Aorta (tissue), 5 donors: ENCODE data around the gene MACROH2A2. TPM values are rescaled to one million over a fixed set of nuclear protein-coding genes. Genes with fewer than 3 reads are reported as not detected.

ENCODE experiments used
- ATAC-seq: fragments of 200-7000 bp; cut with Tn5 transposase; one replicate; pipeline ENCODE4 v1.9.1; 2022; ENCODE audit warnings: moderate library complexity; ENCODE audit not compliant: low FRiP score
- DNase-seq, 2 donors: peaks; one replicate each; pipeline ENCODE4 v3.0.0-alpha.2; 2020
- H3K27ac ChIP-seq, 2 donors: one replicate each; pipeline ENCODE4 v1.5.1; 2013; ENCODE audit warnings: low read length in 2 of 2, mild to moderate bottlenecking in 2 of 2, moderate library complexity in 2 of 2, control low read depth in 1 of 2, inconsistent platforms in 1 of 2, low read depth in 1 of 2
- H3K27me3 ChIP-seq, 2 donors: one replicate each; pipeline ENCODE4 v1.6.1; 2013; ENCODE audit warnings: control low read depth in 1 of 2, low read length in 1 of 2, mild to moderate bottlenecking in 1 of 2, moderate library complexity in 1 of 2; ENCODE audit not compliant: insufficient read depth in 2 of 2, control insufficient read depth in 1 of 2
- H3K36me3 ChIP-seq, 2 donors: one replicate each; pipeline ENCODE4 v1.6.1; 2013; ENCODE audit warnings: control low read depth in 1 of 2, low read length in 1 of 2, mild to moderate bottlenecking in 1 of 2; ENCODE audit not compliant: insufficient read depth in 2 of 2, control insufficient read depth in 1 of 2
- H3K4me1 ChIP-seq, 2 donors: one replicate each; pipeline ENCODE4 v1.6.1; 2013; ENCODE audit warnings: low read length in 2 of 2, control low read depth in 1 of 2, mild to moderate bottlenecking in 1 of 2, moderate library complexity in 1 of 2; ENCODE audit not compliant: insufficient read depth in 2 of 2, control insufficient read depth in 1 of 2
- H3K4me3 ChIP-seq, 2 donors: one replicate each; pipeline ENCODE4 v1.5.1; 2013; ENCODE audit warnings: low read length in 2 of 2, control low read depth in 1 of 2, mild to moderate bottlenecking in 1 of 2
- H3K9me3 ChIP-seq: one replicate; pipeline ENCODE4 v1.6.1; 2013; ENCODE audit warnings: mild to moderate bottlenecking, low read length; ENCODE audit not compliant: control insufficient read depth
- WGBS, 2 donors: extraction: QIAGEN DNeasy Blood & Tissue Kit; methylation state at CpG; one replicate each; pipeline ENCODE4 v1.1.7; 2013; 5-methylcytosine and 5-hydroxymethylcytosine counted together
- intact Hi-C, 2 donors: fragments of 100-400 bp; cut with DNase I; formaldehyde crosslinking; loops; one replicate each; pipeline versions ENCODE4 v1.14.2 to v1.15.0; 2022
- long read RNA-seq, 2 donors: library from polyadenylated mRNA; unstranded; transcript quantifications; one replicate each; pipeline ENCODE4 v2.0.0, GENCODE V29; 2020 to 2021
- polyA plus RNA-seq, 2 donors: library from polyadenylated mRNA; stranded (reverse); fragments of 200-250 nt; gene quantifications; one replicate each; pipeline ENCODE4 v1.2.3, GENCODE V29; 2013
- total RNA-seq, 2 donors: library from RNA; stranded (reverse); fragmentation: NEBNext Ultra II Directional; extraction: Animal tissue kit (Norgen Biotek cat#: 25700); gene quantifications; one replicate each; pipeline ENCODE4 v1.2.1, GENCODE V29; 2021
- donor health status: healthy with polysubstance abuse.
- donor health status: Bipolar disorder and iron deficiency.
- donor health status: DM: no; HTN: no; CAD: no.
- donor health status: DM: no; HTN: no; CAD: no.
- donor health status: DM: yes; HTN: yes; CAD: no.

The MACROH2A2 gene
- total RNA-seq (1 to 10 TPM; 3.5 to 5.3 TPM), polyA plus RNA-seq (1 to 10 TPM; 2.1 to 4.6 TPM)
- long read RNA-seq, donor 1, transcript H2AFY2-201 (9 exons, 1,980 nt) = major isoform, 26 of 46 reads
- long read RNA-seq, donor 1, partial matches to known transcripts = 2 of 46 reads
- long read RNA-seq, donor 1, other reads (novel, unspliced or antisense) = 18 of 46 reads
- long read RNA-seq, donor 2, partial matches to known transcripts = 1 of 18 reads
- long read RNA-seq, donor 2, other reads (novel, unspliced or antisense) = 14 of 18 reads

GRCh38 chr10:70052462-70053217 is at the start of gene MACROH2A2:
Gene MACROH2A2, plus strand, starts transcription at chr10:70052846. Its CDS starts 22,813 bp downstream, at chr10:70075659.
- H3K4me3 ChIP-seq = peak within 1 kb of the TSS; percentile 62 to 86
- DNase-seq (peak; percentile 64 to 81), ATAC-seq (peak; percentile 88)
- no peaks in the 10 kb centered on the region for H3K9me3 ChIP-seq
- 0 to 1% methylated on average over 58 of the region's 58 CpGs for WGBS, 2 donors
- no peaks in the 10 kb centered on the region for H3K4me1 ChIP-seq
- intact Hi-C loops = no loop called here
- H3K27ac ChIP-seq = no peak within 1 kb of the TSS
- H3K27me3 ChIP-seq = no peaks in the 10 kb centered on the region
- H3K36me3 ChIP-seq = no peaks in the 10 kb centered on the region

- ATAC-seq = no peak
- intact Hi-C loops = no loop called here
- Histone ChIP-seq H3K27me3 (no peaks in the 10 kb centered on the region), H3K4me3 (no peak overlapping the region), H3K4me1 (no peaks in the 10 kb centered on the region), H3K27ac (no peak overlapping the region), H3K36me3 (no peaks in the 10 kb centered on the region), H3K9me3 (no peaks in the 10 kb centered on the region)
- DNase-seq = no peak
- 77 to 79% methylated on average over 9 of the region's 9 CpGs for WGBS, 2 donors
Measured at GRCh38 chr10:70007116-70007820, 45.4 kb upstream of the MACROH2A2 start.

- Histone ChIP-seq H3K27me3 (no peaks in the 10 kb centered on the region), H3K36me3 (no peaks in the 10 kb centered on the region), H3K27ac (no peak overlapping the region), H3K4me1 (no peaks in the 10 kb centered on the region), H3K9me3 (peaks cover 5% of the 10 kb centered on the region), H3K4me3 (no peak overlapping the region)
- ATAC-seq = no peak
- intact Hi-C loops = no loop called here
- no peak for DNase-seq
Measured at GRCh38 chr10:70031215-70031614, 21.4 kb upstream of the MACROH2A2 start.

- no peaks in the 10 kb centered on the region for H3K4me1 ChIP-seq
- peaks cover 2% of the 10 kb centered on the region for H3K9me3 ChIP-seq
- ATAC-seq (no peak), DNase-seq (no peak)
- no peak overlapping the region for H3K4me3 ChIP-seq
- no peaks in the 10 kb centered on the region for H3K36me3 ChIP-seq
- no peak overlapping the region for H3K27ac ChIP-seq
- 74 to 81% methylated on average over 5 of the region's 5 CpGs for WGBS, 2 donors
- intact Hi-C loops = no loop called here
- no peaks in the 10 kb centered on the region for H3K27me3 ChIP-seq
Measured at GRCh38 chr10:70032667-70033289, 19.9 kb upstream of the MACROH2A2 start.

GRCh38 chr10:70034232-70034631 is 18.4 kb upstream of the MACROH2A2 start:
- Histone ChIP-seq H3K9me3 (peaks cover 3% of the 10 kb centered on the region), H3K27ac (no peak overlapping the region), H3K4me1 (no peaks in the 10 kb centered on the region), H3K4me3 (no peak overlapping the region), H3K36me3 (no peaks in the 10 kb centered on the region), H3K27me3 (no peaks in the 10 kb centered on the region)
- DNase-seq (no peak), ATAC-seq (no peak)
- intact Hi-C loops = no loop called here
- 4% methylated on average over 4 of the region's 4 CpGs for WGBS, 2 donors

GRCh38 chr10:70035531-70035930 is 17.1 kb upstream of the MACROH2A2 start:
- H3K27ac ChIP-seq = no peak overlapping the region
- intact Hi-C loops = no loop called here
- peaks cover 2% of the 10 kb centered on the region for H3K9me3 ChIP-seq
- 50 to 57% methylated on average over 1 of the region's 1 CpG for WGBS, 2 donors
- no peak overlapping the region for H3K4me3 ChIP-seq
- DNase-seq = no peak
- no peaks in the 10 kb centered on the region for H3K36me3 ChIP-seq
- H3K4me1 ChIP-seq = no peaks in the 10 kb centered on the region
- ATAC-seq = no peak
- no peaks in the 10 kb centered on the region for H3K27me3 ChIP-seq

- H3K27ac ChIP-seq = no peak overlapping the region
Measured at GRCh38 chr10:70038923-70039322, 13.7 kb upstream of the MACROH2A2 start.

GRCh38 chr10:70041016-70041415 is 11.6 kb upstream of the MACROH2A2 start:
- no peak for DNase-seq
- H3K9me3 ChIP-seq = peaks cover 2% of the 10 kb centered on the region
- ATAC-seq = no peak
- no peaks in the 10 kb centered on the region for H3K36me3 ChIP-seq
- no peaks in the 10 kb centered on the region for H3K4me1 ChIP-seq
- no peaks in the 10 kb centered on the region for H3K27me3 ChIP-seq
- 89 to 93% methylated on average over 2 of the region's 2 CpGs for whole genome bisulfite sequencing, 2 donors
- intact Hi-C loops = no loop called here
- no peak overlapping the region for H3K27ac ChIP-seq
- H3K4me3 ChIP-seq = no peak overlapping the region

More at GRCh38 chr10:70038923-70039322, 13.7 kb upstream of the MACROH2A2 start:
- no peak overlapping the region for H3K4me3 ChIP-seq
- H3K4me1 ChIP-seq = no peaks in the 10 kb centered on the region
- DNase-seq (no peak), ATAC-seq (no peak)
- H3K9me3 ChIP-seq = peaks cover 2% of the 10 kb centered on the region
- intact Hi-C loops = no loop called here
- H3K36me3 ChIP-seq = no peaks in the 10 kb centered on the region
- H3K27me3 ChIP-seq = no peaks in the 10 kb centered on the region
